ENCODE measurements around the gene GCN1. TPM values are rescaled to one million over a fixed set of nuclear protein-coding genes. Genes with fewer than 3 reads are reported as not detected.

GCN1 gene
- total RNA-seq, 1 experiment from 2014 or later: 181 TPM

GRCh38 chr12:120095331-120095730 is 99.2 kb downstream of the GCN1 start:
- Mint-ChIP-seq H3K9me3 (no peaks in the 10 kb centered on the region), H3K27me3 (ENCODE audit: low read depth) (no peaks in the 10 kb centered on the region), H3K27ac (peak overlapping the region; percentile 79; the same call in 1 of the 2 replicates), H3K36me3 (peaks cover 12% of the 10 kb centered on the region), H3K4me3 (no peak overlapping the region), H3K4me1 (peaks cover 33% of the 10 kb centered on the region)
- TF ChIP-seq HMGA2 (CRISPR knock-in tag; IDR thresholded peaks at IDR 0.05) (no peak), FOXP4 (CRISPR knock-in tag; IDR thresholded peaks at IDR 0.05) (no peak), RORB (CRISPR knock-in tag; IDR thresholded peaks at IDR 0.05) (no peak), ZNF138 (CRISPR knock-in tag; conservative IDR thresholded peaks at IDR 0.05) (no peak), CDX4 (CRISPR knock-in tag; IDR thresholded peaks at IDR 0.05; ENCODE audit: borderline replicate concordance) (no peak), JUN (CRISPR knock-in tag; IDR thresholded peaks at IDR 0.05) (no peak), NFE2L1 (CRISPR knock-in tag; IDR thresholded peaks at IDR 0.05) (no peak)
- TF ChIP-seq, protein P1, sequence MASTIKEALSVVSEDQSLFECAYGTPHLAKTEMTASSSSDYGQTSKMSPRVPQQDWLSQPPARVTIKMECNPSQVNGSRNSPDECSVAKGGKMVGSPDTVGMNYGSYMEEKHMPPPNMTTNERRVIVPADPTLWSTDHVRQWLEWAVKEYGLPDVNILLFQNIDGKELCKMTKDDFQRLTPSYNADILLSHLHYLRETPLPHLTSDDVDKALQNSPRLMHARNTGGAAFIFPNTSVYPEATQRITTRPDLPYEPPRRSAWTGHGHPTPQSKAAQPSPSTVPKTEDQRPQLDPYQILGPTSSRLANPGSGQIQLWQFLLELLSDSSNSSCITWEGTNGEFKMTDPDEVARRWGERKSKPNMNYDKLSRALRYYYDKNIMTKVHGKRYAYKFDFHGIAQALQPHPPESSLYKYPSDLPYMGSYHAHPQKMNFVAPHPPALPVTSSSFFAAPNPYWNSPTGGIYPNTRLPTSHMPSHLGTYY (CRISPR knock-in tag; IDR thresholded peaks at IDR 0.05): no peak
- no peak for ATAC-seq
- CTCF ChIA-PET: no interaction called here
- no peak for DNase-seq (ENCODE audit: low spot score)
- POLR2A ChIA-PET: interaction anchor here (1.0 kb wide), 1 partner anchor 20 kb away, joined by 3 read pairs; no protein-coding TSS in a partner anchor

- no peak overlapping the region for H3K4me3 Mint-ChIP-seq
- POLR2A ChIA-PET: interaction anchor here (1.1 to 2.2 kb wide), 3 partner anchors 22 to 106 kb away, joined by 3 to 9 read pairs (median 7); partner anchors contain the start of genes BICDL1 and RAB35
- TF ChIP-seq OVOL2 (CRISPR knock-in tag; IDR thresholded peaks at IDR 0.05; ENCODE audit: borderline replicate concordance): no peak
- TF ChIP-seq, protein P2, sequence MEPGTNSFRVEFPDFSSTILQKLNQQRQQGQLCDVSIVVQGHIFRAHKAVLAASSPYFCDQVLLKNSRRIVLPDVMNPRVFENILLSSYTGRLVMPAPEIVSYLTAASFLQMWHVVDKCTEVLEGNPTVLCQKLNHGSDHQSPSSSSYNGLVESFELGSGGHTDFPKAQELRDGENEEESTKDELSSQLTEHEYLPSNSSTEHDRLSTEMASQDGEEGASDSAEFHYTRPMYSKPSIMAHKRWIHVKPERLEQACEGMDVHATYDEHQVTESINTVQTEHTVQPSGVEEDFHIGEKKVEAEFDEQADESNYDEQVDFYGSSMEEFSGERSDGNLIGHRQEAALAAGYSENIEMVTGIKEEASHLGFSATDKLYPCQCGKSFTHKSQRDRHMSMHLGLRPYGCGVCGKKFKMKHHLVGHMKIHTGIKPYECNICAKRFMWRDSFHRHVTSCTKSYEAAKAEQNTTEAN (CRISPR knock-in tag; IDR thresholded peaks at IDR 0.05): no peak
- no peak for TF ChIP-seq MYBL2 (CRISPR knock-in tag; IDR thresholded peaks at IDR 0.05)
- no peak for TF ChIP-seq MLX (CRISPR knock-in tag; IDR thresholded peaks at IDR 0.05)
- TF ChIP-seq MAX (CRISPR knock-in tag; IDR thresholded peaks at IDR 0.05): no peak
- TF ChIP-seq, protein P3, sequence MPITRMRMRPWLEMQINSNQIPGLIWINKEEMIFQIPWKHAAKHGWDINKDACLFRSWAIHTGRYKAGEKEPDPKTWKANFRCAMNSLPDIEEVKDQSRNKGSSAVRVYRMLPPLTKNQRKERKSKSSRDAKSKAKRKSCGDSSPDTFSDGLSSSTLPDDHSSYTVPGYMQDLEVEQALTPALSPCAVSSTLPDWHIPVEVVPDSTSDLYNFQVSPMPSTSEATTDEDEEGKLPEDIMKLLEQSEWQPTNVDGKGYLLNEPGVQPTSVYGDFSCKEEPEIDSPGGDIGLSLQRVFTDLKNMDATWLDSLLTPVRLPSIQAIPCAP (CRISPR knock-in tag; IDR thresholded peaks at IDR 0.05): no peak
- no peak for TF ChIP-seq ZNF396 (CRISPR knock-in tag; IDR thresholded peaks at IDR 0.05; ENCODE audit: borderline replicate concordance)
- no peak for TF ChIP-seq ZNF138 (CRISPR knock-in tag; conservative IDR thresholded peaks at IDR 0.05)
- TF ChIP-seq, protein P4, sequence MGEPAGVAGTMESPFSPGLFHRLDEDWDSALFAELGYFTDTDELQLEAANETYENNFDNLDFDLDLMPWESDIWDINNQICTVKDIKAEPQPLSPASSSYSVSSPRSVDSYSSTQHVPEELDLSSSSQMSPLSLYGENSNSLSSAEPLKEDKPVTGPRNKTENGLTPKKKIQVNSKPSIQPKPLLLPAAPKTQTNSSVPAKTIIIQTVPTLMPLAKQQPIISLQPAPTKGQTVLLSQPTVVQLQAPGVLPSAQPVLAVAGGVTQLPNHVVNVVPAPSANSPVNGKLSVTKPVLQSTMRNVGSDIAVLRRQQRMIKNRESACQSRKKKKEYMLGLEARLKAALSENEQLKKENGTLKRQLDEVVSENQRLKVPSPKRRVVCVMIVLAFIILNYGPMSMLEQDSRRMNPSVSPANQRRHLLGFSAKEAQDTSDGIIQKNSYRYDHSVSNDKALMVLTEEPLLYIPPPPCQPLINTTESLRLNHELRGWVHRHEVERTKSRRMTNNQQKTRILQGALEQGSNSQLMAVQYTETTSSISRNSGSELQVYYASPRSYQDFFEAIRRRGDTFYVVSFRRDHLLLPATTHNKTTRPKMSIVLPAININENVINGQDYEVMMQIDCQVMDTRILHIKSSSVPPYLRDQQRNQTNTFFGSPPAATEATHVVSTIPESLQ (CRISPR knock-in tag; IDR thresholded peaks at IDR 0.05): no peak
- TF ChIP-seq NFE2L1 (CRISPR knock-in tag; IDR thresholded peaks at IDR 0.05): no peak
- no peak for TF ChIP-seq JAZF1 (CRISPR knock-in tag; IDR thresholded peaks at IDR 0.05)
- TF ChIP-seq TEAD4 (CRISPR knock-in tag; IDR thresholded peaks at IDR 0.05): no peak
- no peak for TF ChIP-seq ZNF671 (CRISPR knock-in tag; IDR thresholded peaks at IDR 0.05)
- TF ChIP-seq NFATC4 (CRISPR knock-in tag; IDR thresholded peaks at IDR 0.05): no peak
- TF ChIP-seq USF2 (CRISPR knock-in tag; IDR thresholded peaks at IDR 0.05): no peak
- no peak for TF ChIP-seq STAT6 (CRISPR knock-in tag; conservative IDR thresholded peaks at IDR 0.05; ENCODE audit: low read depth)
- TF ChIP-seq RELA (CRISPR knock-in tag; IDR thresholded peaks at IDR 0.05; ENCODE audit: borderline replicate concordance): no peak
Measured at GRCh38 chr12:120094485-120094884, 100.0 kb downstream of the GCN1 start.

More at GRCh38 chr12:120094485-120094884, 100.0 kb downstream of the GCN1 start:
- DNase-seq (ENCODE audit: low spot score) (no peak), ATAC-seq (0 out of 2 replicates have a peak, but pooled peaks have one; percentile 1)
- H3K36me3 Mint-ChIP-seq: peaks cover 12% of the 10 kb centered on the region
- peak overlapping the region; percentile 96 for H3K27ac Mint-ChIP-seq
- no peaks in the 10 kb centered on the region for H3K27me3 Mint-ChIP-seq (ENCODE audit: low read depth)
- H3K4me1 Mint-ChIP-seq: peaks cover 36% of the 10 kb centered on the region
- CTCF ChIA-PET: interaction anchor here (0.8 to 2.2 kb wide), 8 partner anchors 8 to 171 kb away, joined by 3 to 6 read pairs (median 4); partner anchors contain the start of gene PXN
- H3K9me3 Mint-ChIP-seq: no peaks in the 10 kb centered on the region
